ENCODE results near the gene ABLIM2.

Gene ABLIM2

GRCh38 chr4:7993671-7994070, 164.9 kb downstream of the ABLIM2 start:
- no peak for DNase-seq

GRCh38 chr4:7992846-7993245, 165.8 kb downstream of the ABLIM2 start:
- DNase-seq, result no peak

- DNase-seq, result no peak
These were observed 167.7 kb downstream of the ABLIM2 start for GRCh38 chr4:7990807-7991459.

- no peak for DNase-seq
These were observed 169.0 kb downstream of the ABLIM2 start for GRCh38 chr4:7989654-7990053.

- no peak for DNase-seq
These were observed 170.2 kb downstream of the ABLIM2 start for GRCh38 chr4:7988437-7988836.

- DNase-seq, result no peak
These were observed 171.2 kb downstream of the ABLIM2 start for GRCh38 chr4:7987148-7987989.

- no peak for DNase-seq
These were observed 172.6 kb downstream of the ABLIM2 start for GRCh38 chr4:7985891-7986441.

- DNase-seq, result no peak
These were observed 173.5 kb downstream of the ABLIM2 start for GRCh38 chr4:7985072-7985471.

- DNase-seq, result no peak
These were observed 174.2 kb downstream of the ABLIM2 start for GRCh38 chr4:7984286-7984925.

GRCh38 chr4:7983296-7983695, 175.3 kb downstream of the ABLIM2 start:
- DNase-seq, result no peak

- no peak for DNase-seq
These were observed 176.7 kb downstream of the ABLIM2 start for GRCh38 chr4:7981738-7982394.

- no peak for DNase-seq
These were observed 178.6 kb downstream of the ABLIM2 start for GRCh38 chr4:7980036-7980435.

GRCh38 chr4:7979652-7979968, 179.0 kb downstream of the ABLIM2 start:
- no peak for DNase-seq

- no peak for DNase-seq
These were observed 179.5 kb downstream of the ABLIM2 start for GRCh38 chr4:7978907-7979651.

GRCh38 chr4:7978489-7978888, 180.1 kb downstream of the ABLIM2 start:
- no peak for DNase-seq

GRCh38 chr4:7976634-7977033, 182.0 kb downstream of the ABLIM2 start:
- no peak for DNase-seq

GRCh38 chr4:7976025-7976424, 182.6 kb downstream of the ABLIM2 start:
- no peak for DNase-seq

GRCh38 chr4:7974425-7974824, 184.2 kb downstream of the ABLIM2 start:
- DNase-seq, result no peak

- no peak for DNase-seq
These were observed 185.1 kb downstream of the ABLIM2 start for GRCh38 chr4:7973545-7973981.

GRCh38 chr4:7971881-7972500, 186.6 kb downstream of the ABLIM2 start:
- no peak for DNase-seq

- DNase-seq, result no peak
These were observed 187.4 kb downstream of the ABLIM2 start for GRCh38 chr4:7971159-7971631.

All from NCI-H1436 treated with DMSO at 0.1 percent for 48 hours (cell line).